Stomach (tissue), 9 donors: ENCODE results near the gene C17orf67. TPM values are rescaled to one million over a fixed set of nuclear protein-coding genes. Genes with fewer than 3 reads are reported as not detected.

Source experiments
- DNase-seq, 2 donors: peaks; one replicate each; pipeline versions ENCODE4 v3.0.0 to v3.0.0-alpha.2; 2013 to 2019
- H3K27ac ChIP-seq, 5 donors: fragments of 200-600 bp in 4 of 5; sonication (generic) in 4 of 5; one replicate each; pipeline ENCODE4 v1.5.1; 2013 to 2019; ENCODE audit warnings: mild to moderate bottlenecking in 1 of 5, moderate library complexity in 1 of 5
- H3K27me3 ChIP-seq, 3 donors: fragments of 200-600 bp; sonication (generic); one replicate each; pipeline ENCODE4 v1.5.1; 2017 to 2019; ENCODE audit warnings: mixed run types in 1 of 3
- H3K36me3 ChIP-seq, 4 donors: fragments of 200-600 bp; sonication (generic); 1 replicate in 3 of 4; 2 replicates in 1 of 4; pipeline ENCODE4 v1.5.1; 2016 to 2019
- H3K4me1 ChIP-seq, 4 donors: fragments of 200-600 bp; sonication (generic); one replicate each; pipeline ENCODE4 v1.5.1; 2016 to 2019
- H3K4me3 ChIP-seq, 4 donors: fragments of 200-600 bp; sonication (generic) in 3 of 4; one replicate each; pipeline ENCODE4 v1.5.1; 2016 to 2019; ENCODE audit warnings: mild to moderate bottlenecking in 1 of 4
- H3K9me3 ChIP-seq, 4 donors: fragments of 200-600 bp; sonication (generic); one replicate each; pipeline ENCODE4 v1.5.1; 2016 to 2019
- CTCF ChIP-seq, 7 experiments: fragments of 450-650 bp in 4 of 7; fragments of 200-600 bp in 3 of 7; sonication (generic) in 3 of 7; IDR thresholded peaks; one replicate each; pipeline ENCODE4 v1.5.1; 2016 to 2019; ENCODE audit warnings: antibody characterized with exemption in 7 of 7, control low read depth in 2 of 7, mild to moderate bottlenecking in 1 of 7
- EP300 ChIP-seq: sonication (generic); formaldehyde crosslinking; IDR thresholded peaks from one replicate; pipeline ENCODE4 v1.6.1; 2017; ENCODE audit warnings: antibody characterized with exemption
- POLR2A ChIP-seq, 4 donors: fragments of 450-650 bp; IDR thresholded peaks; one replicate each; pipeline ENCODE4 v1.6.1; 2016; ENCODE audit warnings: antibody characterized with exemption in 4 of 4, control low read depth in 2 of 4, mild to moderate bottlenecking in 1 of 4, moderate library complexity in 1 of 4
- POLR2AphosphoS5 ChIP-seq, 3 donors: sonication (generic); formaldehyde crosslinking; IDR thresholded peaks; one replicate each; pipeline ENCODE4 v1.6.1; 2016; ENCODE audit warnings: antibody characterized with exemption in 3 of 3
- WGBS, 5 donors: extraction: QIAGEN DNeasy Blood & Tissue Kit in 3 of 5; methylation state at CpG; one replicate each; pipeline versions ENCODE4 v1.1.5 to v1.1.7; 2013 to 2018; 5-methylcytosine and 5-hydroxymethylcytosine counted together
- intact Hi-C: fragments of 100-400 bp; cut with DNase I; formaldehyde crosslinking; loops from one replicate; pipeline ENCODE4 v1.15.1; 2023; ENCODE audit warnings: low total_unique reads
- polyA plus RNA-seq, 3 donors: library from polyadenylated mRNA; stranded (reverse); fragments of 200-250 nt; gene quantifications; one replicate each; pipeline ENCODE4 v1.2.3, GENCODE V29; 2013
- total RNA-seq, 5 donors: library from RNA; depleted of rRNA; stranded (reverse); fragments of >200 nt; gene quantifications; one replicate each; pipeline versions ENCODE4 v1.1.0 to v1.2.3, GENCODE V29; 2014 to 2016
- donor health status: healthy with polysubstance abuse.
- donor health status: Bipolar disorder and iron deficiency.
- donor health status: healthy.

Gene C17orf67
- total and polyA plus RNA-seq, 8 donors, result 0.72 to 4.6 (median 1.5) TPM; not detected in 2

GRCh38 chr17:56803071-56803470 lies 30.6 kb downstream of the C17orf67 start:
- TF ChIP-seq CTCF (IDR thresholded peaks at IDR 0.05) (no peak), POLR2A (IDR thresholded peaks at IDR 0.05) (no peak), POLR2AphosphoS5 (IDR thresholded peaks at IDR 0.05) (no peak), EP300 (no peak)
- H3K4me1 ChIP-seq, result peaks cover 0 to 21% (median 1%) of the 10 kb centered on the region in 4 donors
- 63 to 89% (median 68%) methylated on average over 1 of the region's 1 CpG for WGBS, 5 donors
- H3K36me3 ChIP-seq, result no peaks in the 10 kb centered on the region
- H3K9me3 ChIP-seq, result no peaks in the 10 kb centered on the region
- H3K27me3 ChIP-seq, result no peaks in the 10 kb centered on the region
- no peak overlapping the region for H3K27ac ChIP-seq
- intact Hi-C loops, result no loop called here
- no peak overlapping the region for H3K4me3 ChIP-seq
- no peak for DNase-seq

GRCh38 chr17:56801459-56802178 lies 32.1 kb downstream of the C17orf67 start:
- WGBS, 5 donors, result 75 to 91% (median 85%) methylated on average over 4 of the region's 4 CpGs
- DNase-seq, result no peak
- no peak for TF ChIP-seq POLR2A (IDR thresholded peaks at IDR 0.05)
- no peak for TF ChIP-seq CTCF (IDR thresholded peaks at IDR 0.05)
- no peak for TF ChIP-seq EP300
- no peak for TF ChIP-seq POLR2AphosphoS5 (IDR thresholded peaks at IDR 0.05)
- Histone ChIP-seq H3K4me3 (no peak overlapping the region), H3K9me3 (no peaks in the 10 kb centered on the region), H3K27me3 (no peaks in the 10 kb centered on the region), H3K36me3 (no peaks in the 10 kb centered on the region), H3K4me1 (peaks cover 0 to 19% (median 0%) of the 10 kb centered on the region in 4 donors), H3K27ac (no peak overlapping the region)
- intact Hi-C loops, result no loop called here

GRCh38 chr17:56798916-56799315 lies 34.8 kb downstream of the C17orf67 start:
- Histone ChIP-seq H3K4me1 (peaks cover 0 to 4% (median 0%) of the 10 kb centered on the region in 4 donors), H3K27ac (no peak overlapping the region), H3K36me3 (no peaks in the 10 kb centered on the region), H3K4me3 (no peak overlapping the region), H3K9me3 (no peaks in the 10 kb centered on the region), H3K27me3 (no peaks in the 10 kb centered on the region)
- intact Hi-C loops, result no loop called here
- 29 to 62% (median 39%) methylated on average over 4 of the region's 4 CpGs for WGBS, 5 donors
- DNase-seq, result no peak
- TF ChIP-seq POLR2AphosphoS5 (IDR thresholded peaks at IDR 0.05) (no peak), POLR2A (IDR thresholded peaks at IDR 0.05) (no peak), CTCF (IDR thresholded peaks at IDR 0.05) (no peak), EP300 (no peak)

- WGBS, 5 donors, result 83 to 92% (median 86%) methylated on average over 8 of the region's 8 CpGs
- TF ChIP-seq EP300, result no peak
- no peak for DNase-seq
- no peaks in the 10 kb centered on the region for H3K36me3 ChIP-seq
- no peaks in the 10 kb centered on the region for H3K27me3 ChIP-seq
- intact Hi-C loops, result no loop called here
- H3K27ac ChIP-seq, result no peak overlapping the region
- no peaks in the 10 kb centered on the region for H3K9me3 ChIP-seq
- no peaks in the 10 kb centered on the region for H3K4me1 ChIP-seq
- H3K4me3 ChIP-seq, result no peak overlapping the region
Observed at GRCh38 chr17:56796536-56796935, 37.2 kb downstream of the C17orf67 start.

GRCh38 chr17:56795221-56795865 lies 38.4 kb downstream of the C17orf67 start:
- H3K27ac ChIP-seq, result no peak overlapping the region
- no peaks in the 10 kb centered on the region for H3K36me3 ChIP-seq
- intact Hi-C loops, result no loop called here
- no peaks in the 10 kb centered on the region for H3K27me3 ChIP-seq
- H3K4me1 ChIP-seq, result no peaks in the 10 kb centered on the region
- TF ChIP-seq EP300 (no peak), CTCF (IDR thresholded peaks at IDR 0.05) (no peak)
- 70 to 80% (median 76%) methylated on average over 5 of the region's 5 CpGs for WGBS, 5 donors
- H3K4me3 ChIP-seq, result no peak overlapping the region
- no peak for DNase-seq
- no peaks in the 10 kb centered on the region for H3K9me3 ChIP-seq
